ENCODE data around the gene OR2A2.
A peak's percentile ranks its signal among the peaks of the same experiment; 100 is the strongest.
"Not testable (repeated sequence)": the region's sequence is repeated elsewhere in the genome, so short reads cannot be mapped to it uniquely, and the experiment has no call there.

Gene OR2A2

GRCh38 chr7:144109283-144109682 is at the start of gene OR2A2:
Gene OR2A2, plus strand, starts transcription at chr7:144109583. Its CDS starts 0 bp downstream, at chr7:144109583.
- no peak for DNase-seq

- no peak for DNase-seq
Measured at GRCh38 chr7:144063710-144064109, 45.7 kb upstream of the OR2A2 start.

GRCh38 chr7:144069511-144069910 is 39.9 kb upstream of the OR2A2 start, which contains the start of gene OR2A25:
Gene OR2A25, plus strand, starts transcription at chr7:144069811. Its CDS starts 4,409 bp downstream, at chr7:144074220.
- DNase-seq = no peak

- no peak for DNase-seq
Measured at GRCh38 chr7:144069953-144070352, 39.4 kb upstream of the OR2A2 start.

- no peak for DNase-seq
Measured at GRCh38 chr7:144074374-144074773, 35.0 kb upstream of the OR2A2 start.

GRCh38 chr7:144085978-144086377 is 23.4 kb upstream of the OR2A2 start, which contains the start of gene OR2A12:
Gene OR2A12, plus strand, starts transcription at chr7:144086278. Its CDS starts 8,830 bp downstream, at chr7:144095108.
- no peak for DNase-seq

- no peak for DNase-seq
Measured at GRCh38 chr7:144086730-144087129, 22.7 kb upstream of the OR2A2 start.

GRCh38 chr7:144087230-144087629 is 22.2 kb upstream of the OR2A2 start:
- no peak for DNase-seq

GRCh38 chr7:144090667-144091066 is 18.7 kb upstream of the OR2A2 start:
- DNase-seq = no peak

GRCh38 chr7:144098776-144099175 is 10.6 kb upstream of the OR2A2 start:
- DNase-seq = no peak

- DNase-seq = no peak
Measured at GRCh38 chr7:144100607-144101006, 8.8 kb upstream of the OR2A2 start.

- DNase-seq = no peak
Measured at GRCh38 chr7:144102041-144102440, 7.3 kb upstream of the OR2A2 start.

GRCh38 chr7:144105211-144105610 is 4.2 kb upstream of the OR2A2 start:
- no peak for DNase-seq

GRCh38 chr7:144110272-144110671 is 889 bp downstream of the OR2A2 start:
- DNase-seq = no peak

- no peak for DNase-seq
Measured at GRCh38 chr7:144113651-144114050, 4.3 kb downstream of the OR2A2 start.

- no peak for DNase-seq
Measured at GRCh38 chr7:144118341-144118740, 9.0 kb downstream of the OR2A2 start.

- no peak for DNase-seq
Measured at GRCh38 chr7:144122876-144123275, 13.5 kb downstream of the OR2A2 start, which contains the start of gene OR2A14. Gene OR2A14, plus strand, starts transcription at chr7:144123176. Its CDS starts 5,937 bp downstream, at chr7:144129113.

GRCh38 chr7:144127714-144128334 is 18.4 kb downstream of the OR2A2 start:
- peak; percentile 1 for DNase-seq

- not testable (repeated sequence) for DNase-seq
Measured at GRCh38 chr7:144129601-144130000, 20.2 kb downstream of the OR2A2 start.

GRCh38 chr7:144130730-144131129 is 21.3 kb downstream of the OR2A2 start:
- DNase-seq = no peak

- no peak for DNase-seq
Measured at GRCh38 chr7:144132262-144132661, 22.9 kb downstream of the OR2A2 start.

- no peak for DNase-seq
Measured at GRCh38 chr7:144133307-144133706, 23.9 kb downstream of the OR2A2 start.

GRCh38 chr7:144134116-144134515 is 24.7 kb downstream of the OR2A2 start:
- DNase-seq = no peak

GRCh38 chr7:144137501-144137900 is 28.1 kb downstream of the OR2A2 start:
- no peak for DNase-seq

GRCh38 chr7:144142187-144142586 is 32.8 kb downstream of the OR2A2 start:
- no peak for DNase-seq

All from NCI-H446 treated with DMSO at 0.1 percent for 48 hours (cell line).